ENCODE data around the gene LRMDA.

- TF ChIP-seq SREBF2 (IDR thresholded peaks at IDR 0.05) (no peak), NR3C1 (IDR thresholded peaks at IDR 0.05) (no peak), CTCF (IDR thresholded peaks at IDR 0.05) (no peak), MAZ (IDR thresholded peaks at IDR 0.05; ENCODE audit: borderline replicate concordance, low read depth, low read length) (no peak), MYC (IDR thresholded peaks at IDR 0.05; ENCODE audit: borderline replicate concordance, low read length) (no peak), POLR2A (IDR thresholded peaks at IDR 0.05; ENCODE audit: low read length) (no peak), CHD2 (IDR thresholded peaks at IDR 0.05; ENCODE audit: low read length, partially characterized antibody) (no peak)
Observed at GRCh38 chr10:76555067-76555670, 1123.7 kb downstream of the LRMDA start.

Data from A549 (cell line).